HEK293T (cell line): Measurements from ENCODE around the gene C2CD2.

ENCODE experiments used
- ARNT ChIP-seq: fragments of 450-650 bp; IDR thresholded peaks from 2 replicates; pipeline ENCODE4 v1.6.1; 2017; ENCODE audit warnings: mild to moderate bottlenecking
- BHLHE40 ChIP-seq: fragments of 450-650 bp; IDR thresholded peaks from 2 replicates; pipeline ENCODE4 v1.6.1; 2016; ENCODE audit warnings: mild to moderate bottlenecking, moderate library complexity, borderline replicate concordance
- ELF4 ChIP-seq: fragments of 450-650 bp; IDR thresholded peaks from 2 replicates; pipeline ENCODE4 v1.6.1; 2017; ENCODE audit warnings: antibody characterized with exemption
- FOXK2 ChIP-seq: fragments of 450-650 bp; IDR thresholded peaks from 2 replicates; pipeline ENCODE4 v1.6.1; 2016; ENCODE audit warnings: mild to moderate bottlenecking
- FOXM1 ChIP-seq: fragments of 450-650 bp; IDR thresholded peaks from 2 replicates; pipeline ENCODE4 v1.6.1; 2017; ENCODE audit warnings: mild to moderate bottlenecking, borderline replicate concordance
- L3MBTL2 ChIP-seq: fragments of 450-650 bp; conservative IDR thresholded peaks from 2 replicates; pipeline ENCODE4 v1.6.1; 2016; ENCODE audit warnings: mild to moderate bottlenecking
- LEF1 ChIP-seq: fragments of 450-650 bp; IDR thresholded peaks from 2 replicates; pipeline ENCODE4 v1.6.1; 2017; ENCODE audit warnings: mild to moderate bottlenecking, borderline replicate concordance
- NFRKB ChIP-seq: fragments of 450-650 bp; IDR thresholded peaks from 2 replicates; pipeline ENCODE4 v1.6.1; 2016; ENCODE audit warnings: mild to moderate bottlenecking, moderate library complexity
- SP1 ChIP-seq: fragments of 450-650 bp; IDR thresholded peaks from 2 replicates; pipeline ENCODE4 v1.6.1; 2017
- SUZ12 ChIP-seq: fragments of 450-650 bp; IDR thresholded peaks from 2 replicates; pipeline ENCODE4 v1.6.1; 2016; ENCODE audit warnings: mild to moderate bottlenecking
- TARDBP ChIP-seq: fragments of 450-650 bp; IDR thresholded peaks from 2 replicates; pipeline ENCODE4 v1.6.1; 2016
- ZNF384 ChIP-seq: fragments of 450-650 bp; IDR thresholded peaks from 2 replicates; pipeline ENCODE4 v1.6.1; 2016

- TF ChIP-seq BHLHE40 (no peak), FOXK2 (no peak), ELF4 (no peak), ARNT (no peak), FOXM1 (no peak), NFRKB (no peak), ZNF384 (no peak), TARDBP (no peak), LEF1 (no peak), SP1 (no peak), SUZ12 (no peak), L3MBTL2 (no peak)
Observed at GRCh38 chr21:41873005-41873404, 80.8 kb downstream of the C2CD2 start.
